ENCODE measurements around the gene HPSE. TPM values are rescaled to one million over a fixed set of nuclear protein-coding genes. Genes with fewer than 3 reads are reported as not detected.

Gene HPSE
- total RNA-seq, 4 donors from 2014 or later = 3.6 to 12.5 (median 8.5) TPM

Small RNAs within 50 kb of the gene (small RNA-seq; reads per million reads assigned to genes)
- gene AC114781.5 = 0 reads per million in 4 donors

Other genes starting within 250 kb of the HPSE start
- 100 to 1,000 TPM in 1 of 4 donors, 10 to 100 TPM in 3; 17.6 to 130 (median 72.1) TPM for gene PLAC8, start 220.1 kb downstream of the HPSE start, total RNA-seq
- gene COQ2, start 50.0 kb downstream of the HPSE start, total RNA-seq = 10 to 100 TPM; 10.7 to 17.3 (median 13.9) TPM
- 10 to 100 TPM in 2 of 4 donors, 1 to 10 TPM in 2; 5.0 to 19.8 (median 12.4) TPM for gene HELQ, start 121.0 kb upstream of the HPSE start, total RNA-seq
- 10 to 100 TPM; 18.4 to 24.6 (median 22.5) TPM for gene MRPS18C, start 121.2 kb upstream of the HPSE start, total RNA-seq
- 1 to 10 TPM; 3.1 to 9.0 (median 6.1) TPM for gene ABRAXAS1, start 150.3 kb upstream of the HPSE start, total RNA-seq
- 1 to 10 TPM; 3.3 to 7.2 (median 4.2) TPM for gene GPAT3, start 201.3 kb upstream of the HPSE start, total RNA-seq